ENCODE measurements around the gene PCNX2. TPM values are rescaled to one million over a fixed set of nuclear protein-coding genes. Genes with fewer than 3 reads are reported as not detected.

PCNX2 gene
- total and polyA plus RNA-seq, 8 donors: 5.5 to 25.9 (median 8.7) TPM

DNA sequence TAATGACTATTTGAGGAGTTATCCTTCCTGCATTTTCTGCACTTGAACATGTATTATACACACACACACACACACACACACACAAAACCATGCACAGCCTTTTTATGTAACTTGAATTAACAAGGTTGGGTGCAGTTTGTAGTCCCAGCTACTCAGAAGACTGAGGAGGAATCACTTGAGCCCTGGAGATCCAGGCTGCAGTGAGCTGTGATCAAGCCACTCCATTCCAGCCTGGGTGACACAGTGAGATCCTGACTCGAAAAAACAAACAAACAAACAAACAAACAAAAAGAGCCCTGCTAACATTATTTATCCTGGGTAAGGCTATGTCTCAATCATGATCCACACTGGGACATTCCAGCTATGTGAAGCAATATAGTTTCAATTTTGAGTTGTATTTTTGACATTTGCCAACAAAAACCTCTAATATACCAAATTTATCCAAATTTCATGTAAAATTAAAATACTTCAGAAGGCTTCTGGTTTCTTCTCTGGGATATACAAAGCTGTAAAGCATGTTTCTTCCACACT lies 188.3 kb downstream of the PCNX2 start:
- no peak overlapping the region for H3K4me3 ChIP-seq
- no peaks in the 10 kb centered on the region for H3K9me3 ChIP-seq
- whole genome bisulfite sequencing, 2 donors: 43 to 64% methylated on average over 1 of the region's 1 CpG
- FAIRE-seq (no peak), DNase-seq (no peak), ATAC-seq (no peak)
- H3K36me3 ChIP-seq: no peaks in the 10 kb centered on the region
- TF ChIP-seq CTCF (IDR thresholded peaks at IDR 0.05): no peak
- intact Hi-C loops (cut with DNase I): no loop called here
- H3K27ac ChIP-seq: peak overlapping the region in 2 of 4 donors; percentile 10 to 13
- no peaks in the 10 kb centered on the region for H3K4me1 ChIP-seq
- H3K27me3 ChIP-seq: no peaks in the 10 kb centered on the region

GRCh38 chr1:233105225-233105624 lies 190.3 kb downstream of the PCNX2 start:
- DNase-seq: no peak
- no peak for FAIRE-seq
- Histone ChIP-seq H3K4me3 (no peak overlapping the region), H3K4me1 (no peaks in the 10 kb centered on the region), H3K36me3 (no peaks in the 10 kb centered on the region), H3K9me3 (no peaks in the 10 kb centered on the region), H3K27ac (no peak overlapping the region), H3K27me3 (no peaks in the 10 kb centered on the region)
- intact Hi-C loops (cut with DNase I): no loop called here
- TF ChIP-seq CTCF (IDR thresholded peaks at IDR 0.05): no peak
- ATAC-seq: no peak
- 59 to 69% methylated on average over 1 of the region's 1 CpG for WGBS, 2 donors

DNA sequence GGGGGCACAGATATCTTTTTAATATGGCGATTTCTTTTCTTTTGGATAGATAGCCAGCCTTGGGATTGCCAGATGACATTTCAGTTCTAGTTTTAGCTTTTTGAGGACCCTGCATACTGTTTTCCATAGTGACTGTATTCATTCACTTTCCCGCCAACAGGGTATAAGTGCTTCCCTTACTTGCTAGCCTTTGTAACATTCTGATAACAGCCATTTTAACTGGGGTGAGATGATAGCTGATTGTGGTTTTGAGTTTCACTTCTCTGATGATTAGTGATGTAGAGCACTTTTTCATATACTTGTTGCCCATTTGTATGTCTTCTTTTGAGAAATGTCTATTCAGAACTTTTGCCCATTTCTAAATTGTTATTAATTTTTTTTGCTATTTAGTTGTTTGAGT lies 193.2 kb downstream of the PCNX2 start:
- H3K27ac ChIP-seq: no peak overlapping the region
- intact Hi-C loops (cut with DNase I): no loop called here
- H3K4me3 ChIP-seq: no peak overlapping the region
- H3K27me3 ChIP-seq: no peaks in the 10 kb centered on the region
- no peak for ATAC-seq
- TF ChIP-seq CTCF (IDR thresholded peaks at IDR 0.05): no peak
- no peaks in the 10 kb centered on the region for H3K4me1 ChIP-seq
- H3K36me3 ChIP-seq: no peaks in the 10 kb centered on the region
- FAIRE-seq: no peak
- WGBS, 2 donors: 95% methylated on average over 2 of the region's 2 CpGs
- no peaks in the 10 kb centered on the region for H3K9me3 ChIP-seq
- DNase-seq: no peak

DNA sequence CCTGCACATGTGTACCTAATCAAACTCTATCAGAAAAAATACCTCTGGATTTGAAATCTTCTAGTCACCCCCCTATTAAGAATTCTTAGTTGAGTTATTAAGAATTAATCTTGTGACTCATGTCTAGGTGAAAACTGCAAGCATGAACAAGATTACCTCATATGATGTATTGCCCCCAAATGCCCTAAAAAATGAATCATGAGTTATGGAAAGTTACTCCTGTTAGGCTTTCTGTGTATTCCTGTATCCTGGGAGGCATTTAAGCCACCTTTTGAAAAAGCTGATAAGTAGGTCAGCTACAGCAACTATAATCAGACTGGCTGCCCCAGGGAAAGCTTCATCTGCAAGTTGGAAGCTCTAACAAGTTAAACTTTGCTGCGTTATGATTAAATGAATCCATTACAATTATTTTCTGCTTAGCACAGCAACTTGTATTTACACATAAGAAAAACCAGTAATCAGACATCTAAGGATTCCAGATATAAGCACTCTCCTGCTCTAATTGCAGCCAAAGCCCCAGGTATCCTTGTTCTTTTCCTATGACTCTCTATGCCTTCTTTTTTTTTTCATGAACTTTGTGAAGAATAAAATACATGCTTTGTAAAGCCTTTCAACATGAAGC lies 197.5 kb downstream of the PCNX2 start:
- no peaks in the 10 kb centered on the region for H3K4me1 ChIP-seq
- no peak for TF ChIP-seq CTCF (IDR thresholded peaks at IDR 0.05)
- no peaks in the 10 kb centered on the region for H3K27me3 ChIP-seq
- no peak for FAIRE-seq
- intact Hi-C loops (cut with DNase I): no loop called here
- H3K27ac ChIP-seq: peak overlapping the region in 3 of 4 donors; percentile 0 to 66 (median 10)
- no peaks in the 10 kb centered on the region for H3K9me3 ChIP-seq
- DNase-seq: no peak
- no peak overlapping the region for H3K4me3 ChIP-seq
- ATAC-seq: peak; percentile 60 to 75 (median 67)
- H3K36me3 ChIP-seq: no peaks in the 10 kb centered on the region
- whole genome bisulfite sequencing, 2 donors: 23 to 34% methylated on average over 1 of the region's 1 CpG

DNA sequence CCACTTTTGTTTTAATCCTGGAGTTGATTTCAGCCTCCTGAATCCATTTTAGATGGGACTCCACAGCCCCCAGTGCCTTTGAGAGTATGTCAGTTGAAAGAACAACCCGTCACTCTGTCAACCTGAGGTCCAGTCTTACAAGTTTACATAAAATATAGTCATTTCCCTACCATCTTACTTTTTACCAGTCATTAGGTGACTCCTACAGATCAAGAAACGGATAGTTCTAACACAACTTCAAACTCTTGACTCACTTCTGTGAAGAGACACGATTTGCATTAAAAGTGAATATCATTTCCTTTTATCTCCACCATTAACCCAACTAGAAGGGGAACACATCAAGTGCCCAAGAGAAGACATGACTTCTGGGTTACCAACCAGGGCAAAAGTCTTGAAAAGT lies 198.0 kb downstream of the PCNX2 start:
- TF ChIP-seq CTCF (IDR thresholded peaks at IDR 0.05): no peak
- WGBS, 2 donors: 86 to 97% methylated on average over 3 of the region's 3 CpGs
- no peak for FAIRE-seq

More for the DNA sequence above, 198.0 kb downstream of the PCNX2 start:
- no peaks in the 10 kb centered on the region for H3K27me3 ChIP-seq
- intact Hi-C loops (cut with DNase I): no loop called here
- DNase-seq (no peak), ATAC-seq (no peak)
- H3K4me3 ChIP-seq: no peak overlapping the region
- no peaks in the 10 kb centered on the region for H3K36me3 ChIP-seq
- no peaks in the 10 kb centered on the region for H3K4me1 ChIP-seq
- H3K9me3 ChIP-seq: no peaks in the 10 kb centered on the region
- H3K27ac ChIP-seq: peak overlapping the region in 1 of 4 donors; percentile 66
